A549 (cell line): ENCODE results near the gene BTBD2.

Experiments used
- BHLHE40 ChIP-seq: IDR thresholded peaks from 2 replicates; pipeline ENCODE4 v1.6.1; 2012; ENCODE audit warnings: low read depth, low read length, inconsistent platforms
- CHD2 ChIP-seq: fragments of 150-350 bp; IDR thresholded peaks from 2 replicates; pipeline ENCODE4 v1.6.1; 2014; ENCODE audit warnings: low read length; ENCODE audit not compliant: partially characterized antibody
- CTCF ChIP-seq: fragments of >200 bp; sonication (Bioruptor Twin); formaldehyde crosslinking; IDR thresholded peaks from 3 replicates; pipeline ENCODE4 v1.5.1; 2016
- FOXS1 ChIP-seq: fragments of 250-450 bp; sonication (Bioruptor Pico); IDR thresholded peaks from 2 replicates; pipeline ENCODE4 v1.5.0; 2020; ENCODE audit warnings: mild to moderate bottlenecking, moderate library complexity
- JUNB ChIP-seq: fragments of >200 bp; sonication (Bioruptor Twin); formaldehyde crosslinking; IDR thresholded peaks from 2 replicates; pipeline ENCODE4 v1.6.1; 2016
- POLR2A ChIP-seq: IDR thresholded peaks from 2 replicates; pipeline ENCODE4 v1.6.1; 2012; ENCODE audit warnings: mild to moderate bottlenecking, low read length
- RAD21 ChIP-seq, 2 experiments: fragments of >200 bp in 1 of 2; sonication (Bioruptor Twin) in 1 of 2; formaldehyde crosslinking in 1 of 2; IDR thresholded peaks in 1 of 2; conservative IDR thresholded peaks in 1 of 2; 2 replicates in 1 of 2; 3 replicates in 1 of 2; pipeline ENCODE4 v1.6.1; 2012 to 2018; ENCODE audit warnings: inconsistent platforms in 1 of 2
- RFX5 ChIP-seq: fragments of 450-650 bp; IDR thresholded peaks from 2 replicates; pipeline ENCODE4 v1.7.1; 2014; ENCODE audit warnings: antibody characterized with exemption, mild to moderate bottlenecking, moderate library complexity

GRCh38 chr19:1949304-1950101, 66.0 kb downstream of the BTBD2 start:
- no peak for TF ChIP-seq JUNB
- no peak for TF ChIP-seq CHD2
- no peak for TF ChIP-seq BHLHE40
- no peak for TF ChIP-seq FOXS1 (CRISPR knock-in tag)
- TF ChIP-seq CTCF, result no peak
- TF ChIP-seq POLR2A, result no peak
- no peak for TF ChIP-seq RFX5
- TF ChIP-seq RAD21 (conservative IDR thresholded peaks at IDR 0.05 in 1 of 2, IDR thresholded peaks at IDR 0.05 in 1 of 2), result no peak
